Neutrophil (primary cell): ENCODE results near the gene IGSF9.

Experiments used
- H3K27ac ChIP-seq: fragments of 200-600 bp; sonication (generic); 2 replicates; pipeline ENCODE4 v1.5.1; 2016; ENCODE audit warnings: mild to moderate bottlenecking, moderate library complexity
- H3K27me3 ChIP-seq: fragments of 200-600 bp; sonication (generic); 2 replicates; pipeline ENCODE4 v1.6.0; 2016; ENCODE audit warnings: mild to moderate bottlenecking
- H3K36me3 ChIP-seq: fragments of 200-600 bp; sonication (generic); 2 replicates; pipeline ENCODE4 v1.5.1; 2017
- H3K4me1 ChIP-seq, 2 experiments: fragments of 200-600 bp in 1 of 2; sonication (generic) in 1 of 2; 1 replicate in 1 of 2; 2 replicates in 1 of 2; pipeline versions ENCODE4 v1.5.1 to v1.6.1; 2013 to 2016; ENCODE audit warnings: low read depth in 1 of 2, low read length in 1 of 2, mild to moderate bottlenecking in 1 of 2, moderate library complexity in 1 of 2; ENCODE audit not compliant: control insufficient read depth in 1 of 2, insufficient read depth in 1 of 2
- H3K4me3 ChIP-seq, 2 experiments: fragments of 200-600 bp in 1 of 2; sonication (generic) in 1 of 2; 1 replicate in 1 of 2; 2 replicates in 1 of 2; pipeline ENCODE4 v1.5.1; 2013 to 2016; ENCODE audit warnings: low read depth in 1 of 2, low read length in 1 of 2, mild to moderate bottlenecking in 1 of 2, moderate library complexity in 1 of 2
- H3K9me3 ChIP-seq: fragments of 200-600 bp; sonication (generic); 2 replicates; pipeline ENCODE4 v1.5.1; 2016
- CTCF ChIP-seq: fragments of 200-600 bp; sonication (generic); IDR thresholded peaks from 2 replicates; pipeline ENCODE4 v1.5.1; 2016; ENCODE audit warnings: antibody characterized with exemption

The IGSF9 gene

GRCh38 chr1:159927211-159927848, 18.1 kb downstream of the IGSF9 start:
- Histone ChIP-seq H3K4me3 (no peak overlapping the region), H3K27me3 (no peaks in the 10 kb centered on the region), H3K9me3 (no peaks in the 10 kb centered on the region), H3K4me1 (peaks cover 20 to 27% of the 10 kb centered on the region in 2 experiments), H3K27ac (no peak overlapping the region), H3K36me3 (peaks cover 4% of the 10 kb centered on the region)
- no peak for TF ChIP-seq CTCF

- Histone ChIP-seq H3K27ac (peak overlapping the region; percentile 97), H3K27me3 (no peaks in the 10 kb centered on the region), H3K36me3 (peaks cover 7% of the 10 kb centered on the region), H3K4me1 (peaks cover 37 to 43% of the 10 kb centered on the region in 2 experiments), H3K4me3 (peak overlapping the region; percentile 88 to 100), H3K9me3 (no peaks in the 10 kb centered on the region)
- TF ChIP-seq CTCF = peak; percentile 7
Observed at GRCh38 chr1:159925719-159926078, 19.7 kb downstream of the IGSF9 start.

- peak within 1 kb of the TSS; percentile 97 for H3K27ac ChIP-seq
- peak; percentile 50 for TF ChIP-seq CTCF
- H3K4me3 ChIP-seq = peak within 1 kb of the TSS; percentile 88 to 100
- peaks cover 43 to 49% of the 10 kb centered on the region in 2 experiments for H3K4me1 ChIP-seq
- H3K36me3 ChIP-seq = peaks cover 14% of the 10 kb centered on the region
- H3K27me3 ChIP-seq = no peaks in the 10 kb centered on the region
- no peaks in the 10 kb centered on the region for H3K9me3 ChIP-seq
Observed at GRCh38 chr1:159924791-159925718, 20.4 kb downstream of the IGSF9 start, which contains the start of gene TAGLN2. TSS of gene TAGLN2 (minus strand) at chr1:159925507. CDS start at chr1:159920509, 4,998 bp downstream.

GRCh38 chr1:159924025-159924790, 21.2 kb downstream of the IGSF9 start:
- H3K27ac ChIP-seq = peak overlapping the region; percentile 97
- peak; percentile 40 for TF ChIP-seq CTCF
- H3K27me3 ChIP-seq = no peaks in the 10 kb centered on the region
- H3K4me1 ChIP-seq = peaks cover 52 to 55% of the 10 kb centered on the region in 2 experiments
- no peaks in the 10 kb centered on the region for H3K9me3 ChIP-seq
- peaks cover 22% of the 10 kb centered on the region for H3K36me3 ChIP-seq
- peak overlapping the region; percentile 88 to 100 for H3K4me3 ChIP-seq
